HepG2 (cell line): Measurements from ENCODE around the gene NPC2. TPM values are rescaled to one million over a fixed set of nuclear protein-coding genes. Genes with fewer than 3 reads are reported as not detected.

Experiments used
- CEBPG ChIP-seq: IDR thresholded peaks from 2 replicates; pipeline ENCODE4 v1.6.1; 2016
- DZIP1 ChIP-seq: sonication (generic); formaldehyde crosslinking; IDR thresholded peaks from 2 replicates; pipeline ENCODE4 v1.5.0; 2020; ENCODE audit warnings: mild to moderate bottlenecking, missing genetic modification reagents
- FOXK1 ChIP-seq: sonication (generic); formaldehyde crosslinking; IDR thresholded peaks from 2 replicates; pipeline ENCODE4 v1.4.0; 2020; ENCODE audit warnings: low read depth, missing genetic modification reagents, borderline replicate concordance
- GTF3A ChIP-seq: sonication (generic); formaldehyde crosslinking; conservative IDR thresholded peaks from 2 replicates; pipeline ENCODE4 v1.4.0; 2020; ENCODE audit warnings: mild to moderate bottlenecking, missing genetic modification reagents
- HDAC6 ChIP-seq: fragments of 200-600 bp; sonication (generic); IDR thresholded peaks from 2 replicates; pipeline ENCODE4 v1.7.0; 2017; ENCODE audit warnings: mild to moderate bottlenecking, antibody characterized with exemption, low read length, low read depth
- IKZF4 ChIP-seq: sonication (generic); formaldehyde crosslinking; IDR thresholded peaks from 2 replicates; pipeline ENCODE4 v1.5.1; 2020; ENCODE audit warnings: borderline replicate concordance, mild to moderate bottlenecking, low read depth, missing genetic modification reagents; ENCODE audit errors: not compliant biosample characterization
- MED1 ChIP-seq: sonication (generic); formaldehyde crosslinking; IDR thresholded peaks from 2 replicates; pipeline ENCODE4 v1.4.0; 2020; ENCODE audit warnings: missing genetic modification reagents
- MEIS2 ChIP-seq: sonication (generic); formaldehyde crosslinking; IDR thresholded peaks from 2 replicates; pipeline ENCODE4 v1.9.0; 2021; ENCODE audit warnings: mild to moderate bottlenecking, missing genetic modification reagents
- MXI1 ChIP-seq: IDR thresholded peaks from 3 replicates; pipeline ENCODE4 v1.6.1; 2012; ENCODE audit warnings: low read depth, low read length, inconsistent platforms, borderline replicate concordance
- NR3C1 ChIP-seq: sonication (generic); formaldehyde crosslinking; IDR thresholded peaks from 2 replicates; pipeline ENCODE4 v1.4.0; 2020; ENCODE audit warnings: missing genetic modification reagents
- PAWR ChIP-seq: sonication (generic); formaldehyde crosslinking; IDR thresholded peaks from 2 replicates; pipeline ENCODE4 v1.4.0; 2020; ENCODE audit warnings: missing genetic modification reagents, mild to moderate bottlenecking, borderline replicate concordance
- RNF2 ChIP-seq: fragments of 450-650 bp; conservative IDR thresholded peaks from 2 replicates; pipeline ENCODE4 v1.6.1; 2016; ENCODE audit warnings: low read depth
- ZBTB39 ChIP-seq: sonication (generic); formaldehyde crosslinking; IDR thresholded peaks from 2 replicates; pipeline ENCODE4 v1.5.0; 2020; ENCODE audit warnings: missing genetic modification reagents
- ZFP90 ChIP-seq: sonication (generic); formaldehyde crosslinking; IDR thresholded peaks from 2 replicates; pipeline ENCODE4 v1.8.0; 2022; ENCODE audit warnings: missing genetic modification reagents, mild to moderate bottlenecking, inconsistent platforms, borderline replicate concordance
- ZFX ChIP-seq: sonication (generic); formaldehyde crosslinking; IDR thresholded peaks from 2 replicates; pipeline ENCODE4 v1.4.0; 2020; ENCODE audit warnings: mild to moderate bottlenecking, low read depth, missing genetic modification reagents, moderate library complexity
- ZNF18 ChIP-seq: sonication (generic); formaldehyde crosslinking; IDR thresholded peaks from 2 replicates; pipeline ENCODE4 v1.8.0; 2022; ENCODE audit warnings: mild to moderate bottlenecking, missing genetic modification reagents; ENCODE audit not compliant: insufficient replicate concordance
- ZNF343 ChIP-seq: sonication (generic); formaldehyde crosslinking; IDR thresholded peaks from 2 replicates; pipeline ENCODE4 v1.4.0; 2020; ENCODE audit warnings: mild to moderate bottlenecking, missing genetic modification reagents
- ZNF580 ChIP-seq: IDR thresholded peaks from 2 replicates; pipeline ENCODE4 v1.6.1; 2016; ENCODE audit warnings: low read depth, borderline replicate concordance
- ZNF614 ChIP-seq: IDR thresholded peaks from 2 replicates; pipeline ENCODE4 v1.6.1; 2018; ENCODE audit warnings: missing biosample characterization, missing genetic modification reagents, inconsistent platforms, borderline replicate concordance
- ZNF660 ChIP-seq: sonication (generic); formaldehyde crosslinking; IDR thresholded peaks from 2 replicates; pipeline ENCODE4 v1.5.1; 2020; ENCODE audit warnings: mild to moderate bottlenecking, low read depth, missing genetic modification reagents, borderline replicate concordance
- ZNF678 ChIP-seq: sonication (generic); formaldehyde crosslinking; IDR thresholded peaks from 2 replicates; pipeline ENCODE4 v1.4.0; 2020; ENCODE audit warnings: mild to moderate bottlenecking, missing genetic modification reagents
- polyA plus RNA-seq, 8 experiments: library from polyadenylated mRNA; depleted of rRNA in 3 of 8; stranded (reverse) in 7 of 8; unstranded in 1 of 8; fragments of >200 nt; fragmentation: Illumina TruSeq in 4 of 8; extraction: Trizol in 4 of 8; gene quantifications; 2 replicates each; pipeline versions ENCODE4 v1.2.1 to v1.2.3, GENCODE V29; 2011 to 2016; ENCODE audit warnings: low read depth in 4 of 8, missing spikeins in 1 of 8, mixed read lengths in 1 of 8; ENCODE audit not compliant: insufficient read depth in 1 of 8
- total RNA-seq, 5 experiments: library from RNA; depleted of rRNA; stranded (reverse); fragments of >200 nt; fragmentation: Illumina TruSeq; extraction: Trizol; gene quantifications; 2 replicates each; pipeline ENCODE4 v1.2.3, GENCODE V29; 2016; ENCODE audit warnings: low read depth in 1 of 5
- TF ChIP-seq, protein P1 (sequence below): sonication (generic); formaldehyde crosslinking; IDR thresholded peaks from 2 replicates; pipeline ENCODE4 v1.9.0; 2021; ENCODE audit warnings: missing genetic modification reagents, borderline replicate concordance

Gene NPC2
- total and polyA plus RNA-seq, 2 of the 13 experiments (the other 11 are each of a cell fraction or from before 2014, with no cell fraction given): 132 to 164 TPM

DNA sequence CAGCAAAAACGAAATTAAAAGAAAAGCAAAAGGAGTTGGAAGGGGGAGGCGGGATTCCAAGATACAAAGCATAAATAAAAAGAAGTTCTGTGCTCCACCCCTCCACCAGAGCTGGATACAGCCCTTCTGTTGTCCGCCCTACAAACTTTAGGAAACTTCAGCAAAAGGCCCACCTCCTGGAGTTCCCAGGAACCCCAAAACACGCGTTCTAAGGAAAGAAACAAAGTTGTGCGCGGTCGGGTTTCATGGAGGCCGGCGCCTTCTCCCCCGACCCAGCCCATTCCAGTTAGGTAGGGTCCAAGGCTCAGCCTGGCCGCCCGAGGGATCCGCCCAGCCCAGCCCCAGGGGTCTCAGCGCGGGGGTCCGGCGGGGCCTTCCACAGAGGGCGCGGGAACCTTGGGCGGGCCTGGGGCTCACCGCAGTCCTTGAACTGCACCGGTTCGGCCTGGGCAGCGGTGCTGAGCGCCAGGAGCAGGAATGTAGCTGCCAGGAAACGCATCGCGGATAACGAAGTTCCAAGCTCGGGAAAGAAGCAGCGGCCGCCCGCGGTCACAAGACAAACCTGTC lies at the start of gene NPC2 (continued):
- no peak for TF ChIP-seq ZNF614 (CRISPR knock-in tag)
- TF ChIP-seq ZBTB39 (CRISPR knock-in tag): no peak
- TF ChIP-seq IKZF4: peak; percentile 27
- no peak for TF ChIP-seq NR3C1 (CRISPR knock-in tag)
- TF ChIP-seq DZIP1 (CRISPR knock-in tag): no peak
- TF ChIP-seq MEIS2: peak; percentile 80; the same call in 1 of the 2 replicates
- no peak for TF ChIP-seq MXI1
- TF ChIP-seq CEBPG: 0 out of 2 replicates have a peak, but pooled peaks have one; percentile 9
- TF ChIP-seq MED1 (CRISPR knock-in tag): peak; percentile 28; the same call in 1 of the 2 replicates
- TF ChIP-seq ZNF678: no peak; the same call in 1 of the 2 replicates
- TF ChIP-seq, protein P1, sequence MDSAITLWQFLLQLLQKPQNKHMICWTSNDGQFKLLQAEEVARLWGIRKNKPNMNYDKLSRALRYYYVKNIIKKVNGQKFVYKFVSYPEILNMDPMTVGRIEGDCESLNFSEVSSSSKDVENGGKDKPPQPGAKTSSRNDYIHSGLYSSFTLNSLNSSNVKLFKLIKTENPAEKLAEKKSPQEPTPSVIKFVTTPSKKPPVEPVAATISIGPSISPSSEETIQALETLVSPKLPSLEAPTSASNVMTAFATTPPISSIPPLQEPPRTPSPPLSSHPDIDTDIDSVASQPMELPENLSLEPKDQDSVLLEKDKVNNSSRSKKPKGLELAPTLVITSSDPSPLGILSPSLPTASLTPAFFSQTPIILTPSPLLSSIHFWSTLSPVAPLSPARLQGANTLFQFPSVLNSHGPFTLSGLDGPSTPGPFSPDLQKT: no peak
- peak; percentile 63; the same call in 1 of the 2 replicates for TF ChIP-seq ZNF343 (CRISPR knock-in tag)
- TF ChIP-seq ZNF18 (CRISPR knock-in tag): no peak
- no peak for TF ChIP-seq RNF2
- TF ChIP-seq ZNF580: peak; percentile 69; the same call in 1 of the 2 replicates
- peak; percentile 41; the same call in 1 of the 2 replicates for TF ChIP-seq FOXK1 (CRISPR knock-in tag)
- TF ChIP-seq GTF3A (CRISPR knock-in tag): 0 out of 2 replicates have a peak, but pooled peaks have one; percentile 56
- peak; percentile 75 for TF ChIP-seq ZFX (CRISPR knock-in tag)
- no peak for TF ChIP-seq ZNF660 (CRISPR knock-in tag)
- no peak for TF ChIP-seq HDAC6
- TF ChIP-seq ZFP90 (CRISPR knock-in tag): no peak
- 0 out of 2 replicates have a peak, but pooled peaks have one; percentile 36 for TF ChIP-seq PAWR (CRISPR knock-in tag)
